BJ (cell line): ENCODE measurements around the gene CFAP410. TPM values are rescaled to one million over a fixed set of nuclear protein-coding genes. Genes with fewer than 3 reads are reported as not detected.
"Not testable (repeated sequence)": the region's sequence is repeated elsewhere in the genome, so short reads cannot be mapped to it uniquely, and the experiment has no call there.

Source experiments
- CTCF ChIA-PET: fragments of 350-600 bp; formaldehyde crosslinking; extraction: SDS; loops from one replicate; lab custom pipeline; 2021; ENCODE audit warnings: antibody characterized with exemption, inconsistent platforms; lab: Yijun Ruan, JAX
- POLR2A ChIA-PET: fragments of 300-600 bp; sonication (Branson Sonifier 250); formaldehyde crosslinking; extraction: SDS; loops from one replicate; lab custom pipeline; 2021; ENCODE audit warnings: antibody characterized with exemption; lab: Charles Lee
- DNase-seq: peaks from one replicate; pipeline ENCODE4 v3.0.0-alpha.2; 2011; ENCODE audit warnings: low read depth
- H3K27me3 ChIP-seq: 2 replicates; pipeline ENCODE4 v1.6.0; 2011; ENCODE audit warnings: low read length; ENCODE audit not compliant: control insufficient read depth, insufficient read depth
- H3K36me3 ChIP-seq: 2 replicates; pipeline ENCODE4 v1.5.1; 2011; ENCODE audit warnings: low read length; ENCODE audit not compliant: control insufficient read depth, insufficient read depth
- H3K4me3 ChIP-seq: 2 replicates; pipeline ENCODE4 v1.5.1; 2011; ENCODE audit warnings: low read depth, mild to moderate bottlenecking, control low read depth, low read length
- CTCF ChIP-seq: IDR thresholded peaks from 2 replicates; pipeline ENCODE4 v1.5.1; 2011; ENCODE audit warnings: low read depth, mild to moderate bottlenecking, control low read depth, inconsistent platforms, low read length, moderate library complexity; ENCODE audit not compliant: insufficient read depth
- polyA plus RNA-seq: library from polyadenylated mRNA; depleted of rRNA; stranded (reverse); fragments of >200 nt; gene quantifications from 2 replicates; pipeline ENCODE4 v1.2.3, GENCODE V29; 2011

The CFAP410 gene
- polyA plus RNA-seq, 1 experiment, result 13.5 TPM

GRCh38 chr21:44364151-44365053 lies 25.2 kb upstream of the CFAP410 start:
- Histone ChIP-seq H3K27me3 (no peaks in the 10 kb centered on the region), H3K36me3 (no peaks in the 10 kb centered on the region), H3K4me3 (no peak overlapping the region)
- ChIA-PET POLR2A (no interaction called here), CTCF (no interaction called here)
- no peak for DNase-seq
- TF ChIP-seq CTCF, result no peak

GRCh38 chr21:44363278-44363677 lies 24.1 kb upstream of the CFAP410 start:
- ChIA-PET CTCF (no interaction called here), POLR2A (no interaction called here)
- H3K36me3 ChIP-seq, result no peaks in the 10 kb centered on the region
- TF ChIP-seq CTCF, result no peak
- no peaks in the 10 kb centered on the region for H3K27me3 ChIP-seq
- H3K4me3 ChIP-seq, result no peak overlapping the region
- DNase-seq, result no peak

GRCh38 chr21:44361903-44362302 lies 22.7 kb upstream of the CFAP410 start:
- DNase-seq, H3K27me3 ChIP-seq, H3K4me3 ChIP-seq, CTCF ChIA-PET, POLR2A ChIA-PET, H3K36me3 ChIP-seq: not testable (repeated sequence)

- Histone ChIP-seq H3K4me3 (no peak overlapping the region), H3K27me3 (no peaks in the 10 kb centered on the region; the same call in 1 of the 2 replicates), H3K36me3 (no peaks in the 10 kb centered on the region)
- TF ChIP-seq CTCF, result no peak
- ChIA-PET POLR2A (no interaction called here), CTCF (interaction anchor here (1.2 kb wide), 1 partner anchor 14 kb away, joined by 3 read pairs; no protein-coding TSS in a partner anchor)
- no peak for DNase-seq
Observed at GRCh38 chr21:44360159-44360558, 21.0 kb upstream of the CFAP410 start.

- Histone ChIP-seq H3K36me3 (no peaks in the 10 kb centered on the region), H3K4me3 (no peak overlapping the region), H3K27me3 (no peaks in the 10 kb centered on the region; the same call in 1 of the 2 replicates)
- ChIA-PET CTCF (interaction anchor here (1.5 kb wide), 1 partner anchor 13 kb away, joined by 3 read pairs; no protein-coding TSS in a partner anchor), POLR2A (no interaction called here)
- DNase-seq, result no peak
- no peak for TF ChIP-seq CTCF
Observed at GRCh38 chr21:44359396-44359795, 20.2 kb upstream of the CFAP410 start.
